KMS-11 (cell line): ENCODE data around the gene PALLD.

Experiments
- H2AFZ ChIP-seq: fragments of 200-600 bp; sonication (generic); 2 replicates; pipeline ENCODE4 v1.6.1; 2016; ENCODE audit warnings: antibody characterized with exemption, mixed run types, low read depth
- H3K27ac ChIP-seq: fragments of 200-600 bp; sonication (generic); 2 replicates; pipeline ENCODE4 v1.6.1; 2016; ENCODE audit warnings: mild to moderate bottlenecking, mixed run types
- H3K27me3 ChIP-seq: fragments of 200-600 bp; sonication (generic); 2 replicates; pipeline ENCODE4 v1.6.1; 2017; ENCODE audit warnings: mild to moderate bottlenecking, low read depth, mixed run types, moderate library complexity; ENCODE audit not compliant: insufficient read depth
- H3K36me3 ChIP-seq: fragments of 200-600 bp; sonication (generic); 2 replicates; pipeline ENCODE4 v1.6.1; 2017; ENCODE audit warnings: mild to moderate bottlenecking, mixed run types; ENCODE audit not compliant: insufficient read depth
- H3K4me1 ChIP-seq: fragments of 200-600 bp; sonication (generic); 2 replicates; pipeline ENCODE4 v1.6.1; 2016; ENCODE audit warnings: mild to moderate bottlenecking, low read depth, mixed run types; ENCODE audit not compliant: poor library complexity, severe bottlenecking
- H3K4me2 ChIP-seq: fragments of 200-600 bp; sonication (generic); 2 replicates; pipeline ENCODE4 v1.7.0; 2016; ENCODE audit warnings: mild to moderate bottlenecking, mixed run types
- H3K4me3 ChIP-seq: fragments of 200-600 bp; sonication (generic); IDR thresholded peaks from 2 replicates; pipeline ENCODE4 v1.6.1; 2017; ENCODE audit warnings: low read depth, low read length, mixed read lengths; ENCODE audit not compliant: insufficient read depth
- H3K79me2 ChIP-seq: fragments of 200-600 bp; sonication (generic); 2 replicates; pipeline ENCODE4 v1.6.1; 2016; ENCODE audit warnings: low read depth, mixed run types; ENCODE audit not compliant: insufficient read depth
- H3K9ac ChIP-seq: fragments of 200-600 bp; sonication (generic); 2 replicates; pipeline ENCODE4 v1.6.1; 2016; ENCODE audit warnings: mild to moderate bottlenecking, mixed run types
- H4K20me1 ChIP-seq: fragments of 200-600 bp; sonication (generic); 2 replicates; pipeline ENCODE4 v1.6.1; 2016; ENCODE audit warnings: mild to moderate bottlenecking, mixed run types; ENCODE audit not compliant: insufficient read depth
- TF ChIP-seq, protein P1 (sequence below): fragments of 200-600 bp; sonication (generic); conservative IDR thresholded peaks from 2 replicates; pipeline ENCODE4 v1.6.1; 2017; ENCODE audit warnings: low read depth, mild to moderate bottlenecking, antibody characterized with exemption, low read length, moderate library complexity, mixed read lengths

Gene PALLD

DNA sequence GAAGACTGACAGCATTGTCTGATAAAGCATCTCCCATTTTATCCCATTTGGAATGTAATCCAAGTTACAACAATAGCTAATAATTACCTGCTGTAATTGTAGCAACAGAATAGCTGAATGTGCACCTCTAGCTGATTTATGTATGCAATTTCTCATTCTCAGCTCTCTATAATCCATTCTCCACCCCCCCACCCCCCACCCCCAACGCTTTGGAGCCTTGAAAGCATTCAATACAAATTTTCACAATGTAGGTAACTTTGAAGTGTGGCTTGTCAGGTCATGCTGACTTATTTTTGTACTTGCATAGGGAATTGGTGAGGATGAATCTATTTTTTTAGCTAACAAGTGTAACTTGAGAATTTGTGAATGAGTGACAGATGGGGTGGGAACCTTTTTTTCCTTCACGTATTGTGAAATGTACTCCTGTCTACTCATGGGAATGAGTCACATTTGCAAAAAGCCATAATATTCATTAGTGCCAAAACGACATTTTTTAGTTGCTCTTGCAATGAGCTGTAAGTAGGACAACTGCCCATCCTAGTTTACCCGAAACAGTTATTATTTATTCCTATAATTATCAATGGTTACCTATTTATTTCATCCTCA lies 159.3 kb downstream of the PALLD start:
- no peak overlapping the region for H3K9ac ChIP-seq
- H3K79me2 ChIP-seq = no peaks in the 10 kb centered on the region
- H3K27me3 ChIP-seq = no peaks in the 10 kb centered on the region
- H3K4me1 ChIP-seq = peaks cover 21% of the 10 kb centered on the region
- no peak overlapping the region for H2AFZ ChIP-seq
- H3K27ac ChIP-seq = no peak overlapping the region
- H3K4me3 ChIP-seq = no peak overlapping the region
- H4K20me1 ChIP-seq = no peaks in the 10 kb centered on the region
- TF ChIP-seq, protein P1, sequence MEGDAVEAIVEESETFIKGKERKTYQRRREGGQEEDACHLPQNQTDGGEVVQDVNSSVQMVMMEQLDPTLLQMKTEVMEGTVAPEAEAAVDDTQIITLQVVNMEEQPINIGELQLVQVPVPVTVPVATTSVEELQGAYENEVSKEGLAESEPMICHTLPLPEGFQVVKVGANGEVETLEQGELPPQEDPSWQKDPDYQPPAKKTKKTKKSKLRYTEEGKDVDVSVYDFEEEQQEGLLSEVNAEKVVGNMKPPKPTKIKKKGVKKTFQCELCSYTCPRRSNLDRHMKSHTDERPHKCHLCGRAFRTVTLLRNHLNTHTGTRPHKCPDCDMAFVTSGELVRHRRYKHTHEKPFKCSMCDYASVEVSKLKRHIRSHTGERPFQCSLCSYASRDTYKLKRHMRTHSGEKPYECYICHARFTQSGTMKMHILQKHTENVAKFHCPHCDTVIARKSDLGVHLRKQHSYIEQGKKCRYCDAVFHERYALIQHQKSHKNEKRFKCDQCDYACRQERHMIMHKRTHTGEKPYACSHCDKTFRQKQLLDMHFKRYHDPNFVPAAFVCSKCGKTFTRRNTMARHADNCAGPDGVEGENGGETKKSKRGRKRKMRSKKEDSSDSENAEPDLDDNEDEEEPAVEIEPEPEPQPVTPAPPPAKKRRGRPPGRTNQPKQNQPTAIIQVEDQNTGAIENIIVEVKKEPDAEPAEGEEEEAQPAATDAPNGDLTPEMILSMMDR = no peak
- no peaks in the 10 kb centered on the region for H3K36me3 ChIP-seq
- peak overlapping the region; percentile 61; the same call in 1 of the 2 replicates for H3K4me2 ChIP-seq

DNA sequence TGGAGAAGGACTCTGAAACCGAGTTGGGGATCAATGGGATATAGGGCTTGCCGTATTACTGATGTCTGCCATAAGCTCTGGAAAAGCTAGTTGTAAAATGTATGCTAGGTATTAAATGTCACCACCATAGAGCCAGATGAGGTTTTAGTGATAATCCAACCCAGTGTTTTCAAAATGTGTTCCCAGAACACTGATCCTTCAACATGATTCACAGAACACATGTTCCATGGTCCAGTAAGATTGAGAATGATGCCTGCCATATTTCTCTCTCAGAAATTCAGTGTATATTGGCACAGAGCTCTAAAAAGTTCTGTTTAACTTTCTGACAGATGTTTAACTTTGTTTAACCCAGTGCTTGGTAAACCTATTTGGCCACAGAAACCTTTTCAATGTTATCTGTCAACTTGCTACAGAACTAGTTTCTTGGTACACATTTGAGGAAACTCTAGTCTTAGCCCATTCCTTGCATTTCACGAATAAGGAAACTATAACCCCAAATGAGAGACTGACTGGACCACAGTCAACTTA lies 160.2 kb downstream of the PALLD start:
- no peaks in the 10 kb centered on the region for H3K79me2 ChIP-seq
- H3K27me3 ChIP-seq = no peaks in the 10 kb centered on the region
- peaks cover 21% of the 10 kb centered on the region for H3K4me1 ChIP-seq
- no peak overlapping the region for H3K4me2 ChIP-seq
- no peak overlapping the region for H3K27ac ChIP-seq
- TF ChIP-seq, protein P1 = no peak
- no peaks in the 10 kb centered on the region for H3K36me3 ChIP-seq
- H3K9ac ChIP-seq = no peak overlapping the region
- no peak overlapping the region for H2AFZ ChIP-seq
- H3K4me3 ChIP-seq = no peak overlapping the region
- no peaks in the 10 kb centered on the region for H4K20me1 ChIP-seq

DNA sequence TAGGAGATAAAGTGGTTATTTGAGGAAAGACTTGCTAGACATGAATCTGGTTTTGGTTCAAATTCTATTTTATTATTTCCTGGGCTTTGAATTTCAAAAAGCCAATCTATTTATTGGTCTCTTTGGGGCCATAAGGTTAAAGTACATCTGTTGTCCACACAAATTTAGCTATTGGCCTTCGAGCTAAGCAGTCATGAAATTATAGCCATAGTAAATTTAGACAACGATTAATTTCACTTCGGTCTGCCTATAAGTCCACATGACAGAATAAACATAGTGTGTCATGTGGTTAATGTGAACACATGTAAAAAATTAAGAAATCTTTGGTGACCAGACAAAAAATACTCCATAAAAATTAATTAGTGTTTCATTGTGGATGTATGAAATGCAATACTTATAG lies 161.9 kb downstream of the PALLD start:
- H3K79me2 ChIP-seq = no peaks in the 10 kb centered on the region
- H3K36me3 ChIP-seq = no peaks in the 10 kb centered on the region
- no peaks in the 10 kb centered on the region for H4K20me1 ChIP-seq
- TF ChIP-seq, protein P1 = no peak
- H3K27me3 ChIP-seq = no peaks in the 10 kb centered on the region
- no peak overlapping the region for H3K9ac ChIP-seq
- no peak overlapping the region for H3K4me2 ChIP-seq
- H3K27ac ChIP-seq = no peak overlapping the region
- H2AFZ ChIP-seq = no peak overlapping the region
- H3K4me3 ChIP-seq = no peak overlapping the region
- H3K4me1 ChIP-seq = peaks cover 21% of the 10 kb centered on the region

DNA sequence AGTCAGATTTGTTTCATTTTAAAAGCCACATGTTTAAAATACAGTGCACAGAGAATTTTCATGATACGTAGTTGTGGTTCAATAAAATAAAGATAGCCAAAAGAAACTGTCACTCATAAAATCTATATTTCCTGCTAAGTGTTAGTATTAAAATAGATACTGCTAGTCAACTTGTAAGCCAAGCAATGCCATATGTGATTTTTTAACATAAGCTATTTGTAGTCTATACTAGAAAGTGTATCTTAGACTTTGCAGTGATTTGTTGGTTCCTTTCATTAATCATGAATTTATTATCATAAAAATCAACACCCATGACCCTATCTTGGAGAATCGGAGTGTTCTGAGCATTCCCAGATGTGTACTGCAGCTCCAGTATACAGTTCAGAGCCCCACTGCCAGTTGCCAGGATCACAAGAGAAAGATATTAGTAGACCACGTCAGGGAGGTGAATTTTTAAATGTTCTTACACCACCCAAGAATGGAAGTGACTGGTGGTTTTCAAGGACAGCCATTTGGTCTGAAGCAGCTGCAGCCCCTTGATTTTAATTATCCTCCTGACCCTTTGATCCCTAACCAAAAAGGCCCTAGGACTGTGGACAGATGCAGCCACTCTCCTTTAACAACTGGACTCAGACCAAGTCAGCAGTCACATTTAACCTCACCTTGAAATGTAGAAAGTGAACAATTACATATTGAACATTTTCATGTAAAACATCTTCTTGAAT lies 163.1 kb downstream of the PALLD start:
- no peaks in the 10 kb centered on the region for H3K27me3 ChIP-seq
- no peak overlapping the region for H3K9ac ChIP-seq
- no peaks in the 10 kb centered on the region for H3K36me3 ChIP-seq
- H2AFZ ChIP-seq = no peak overlapping the region
- H3K4me2 ChIP-seq = no peak overlapping the region
- peaks cover 15% of the 10 kb centered on the region for H3K4me1 ChIP-seq
- H3K4me3 ChIP-seq = no peak overlapping the region
- TF ChIP-seq, protein P1 = no peak
- no peak overlapping the region for H3K27ac ChIP-seq
- no peaks in the 10 kb centered on the region for H3K79me2 ChIP-seq
- H4K20me1 ChIP-seq = no peaks in the 10 kb centered on the region
